NB4 (cell line): Measurements from ENCODE around the gene DENND1B.

ENCODE experiments used
- POLR2A ChIP-seq: IDR thresholded peaks from 2 replicates; pipeline ENCODE4 v1.6.1; 2011; ENCODE audit warnings: mild to moderate bottlenecking; ENCODE audit not compliant: insufficient read length; ENCODE audit errors: extremely low read depth
- TF ChIP-seq, protein P1 (sequence below): IDR thresholded peaks from one replicate; pipeline ENCODE4 v1.5.1; 2012; ENCODE audit warnings: low read depth, low read length

DNA sequence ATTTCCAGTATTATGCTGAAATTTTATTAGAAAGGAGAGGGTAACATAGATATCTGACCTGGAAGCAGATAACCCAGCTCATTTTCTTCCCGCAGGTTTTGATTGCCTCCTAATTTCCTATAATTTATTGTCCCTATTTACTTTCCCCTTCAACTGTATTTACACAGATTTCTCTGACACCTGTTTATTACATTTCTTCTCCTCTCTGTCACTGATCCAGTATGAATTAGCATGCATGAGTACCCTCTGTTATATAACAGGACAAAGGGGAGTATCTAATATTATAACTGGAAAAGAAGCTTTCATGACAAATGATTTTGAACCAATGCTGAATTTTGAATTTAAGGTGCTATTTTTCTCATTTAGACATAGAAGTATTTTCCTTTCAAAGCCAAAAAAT, 37.4 kb downstream of the DENND1B start:
- TF ChIP-seq, protein P1, sequence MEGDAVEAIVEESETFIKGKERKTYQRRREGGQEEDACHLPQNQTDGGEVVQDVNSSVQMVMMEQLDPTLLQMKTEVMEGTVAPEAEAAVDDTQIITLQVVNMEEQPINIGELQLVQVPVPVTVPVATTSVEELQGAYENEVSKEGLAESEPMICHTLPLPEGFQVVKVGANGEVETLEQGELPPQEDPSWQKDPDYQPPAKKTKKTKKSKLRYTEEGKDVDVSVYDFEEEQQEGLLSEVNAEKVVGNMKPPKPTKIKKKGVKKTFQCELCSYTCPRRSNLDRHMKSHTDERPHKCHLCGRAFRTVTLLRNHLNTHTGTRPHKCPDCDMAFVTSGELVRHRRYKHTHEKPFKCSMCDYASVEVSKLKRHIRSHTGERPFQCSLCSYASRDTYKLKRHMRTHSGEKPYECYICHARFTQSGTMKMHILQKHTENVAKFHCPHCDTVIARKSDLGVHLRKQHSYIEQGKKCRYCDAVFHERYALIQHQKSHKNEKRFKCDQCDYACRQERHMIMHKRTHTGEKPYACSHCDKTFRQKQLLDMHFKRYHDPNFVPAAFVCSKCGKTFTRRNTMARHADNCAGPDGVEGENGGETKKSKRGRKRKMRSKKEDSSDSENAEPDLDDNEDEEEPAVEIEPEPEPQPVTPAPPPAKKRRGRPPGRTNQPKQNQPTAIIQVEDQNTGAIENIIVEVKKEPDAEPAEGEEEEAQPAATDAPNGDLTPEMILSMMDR: no peak
- no peak for TF ChIP-seq POLR2A
